Smooth muscle cell (in vitro differentiated cells): ENCODE measurements around the gene PPM1F. TPM values are rescaled to one million over a fixed set of nuclear protein-coding genes. Genes with fewer than 3 reads are reported as not detected.

ENCODE experiments used
- polyA plus RNA-seq: library from polyadenylated mRNA; unstranded; fragments of >200 nt; fragmentation: Nextera tagmentation; extraction: Ambion mirVana; gene quantifications from 2 replicates; pipeline ENCODE4 v1.2.1, GENCODE V29; 2016
- total RNA-seq: library from RNA; depleted of rRNA; stranded (reverse); fragments of >200 nt; gene quantifications from 2 replicates; pipeline ENCODE4 v1.2.3, GENCODE V29; 2014

The PPM1F gene
- total and polyA plus RNA-seq, 2 experiments from 2014 or later = 11.8 to 15.2 TPM

Other genes starting within 250 kb of the PPM1F start
- gene YPEL1, start 217.1 kb downstream of the PPM1F start, total RNA-seq = 1.2 and 1.8 TPM in 2 replicates
- gene YPEL1, start 217.1 kb downstream of the PPM1F start, polyA plus RNA-seq = 4.1 TPM in 2 replicates
- 57.1 and 69.3 TPM in 2 replicates for gene MAPK1, start 85.2 kb downstream of the PPM1F start, total RNA-seq
- gene MAPK1, start 85.2 kb downstream of the PPM1F start, polyA plus RNA-seq = 53.7 and 62.3 TPM in 2 replicates
- gene TOP3B, start 29.9 kb upstream of the PPM1F start, total RNA-seq = 15.2 and 17.3 TPM in 2 replicates
- 17.6 and 26.7 TPM in 2 replicates for gene TOP3B, start 29.9 kb upstream of the PPM1F start, polyA plus RNA-seq